ENCODE results near the gene CEBPG. TPM values are rescaled to one million over a fixed set of nuclear protein-coding genes. Genes with fewer than 3 reads are reported as not detected.

Gene CEBPG
- total RNA-seq, 1 experiment from 2014 or later, result 51.1 TPM

DNA sequence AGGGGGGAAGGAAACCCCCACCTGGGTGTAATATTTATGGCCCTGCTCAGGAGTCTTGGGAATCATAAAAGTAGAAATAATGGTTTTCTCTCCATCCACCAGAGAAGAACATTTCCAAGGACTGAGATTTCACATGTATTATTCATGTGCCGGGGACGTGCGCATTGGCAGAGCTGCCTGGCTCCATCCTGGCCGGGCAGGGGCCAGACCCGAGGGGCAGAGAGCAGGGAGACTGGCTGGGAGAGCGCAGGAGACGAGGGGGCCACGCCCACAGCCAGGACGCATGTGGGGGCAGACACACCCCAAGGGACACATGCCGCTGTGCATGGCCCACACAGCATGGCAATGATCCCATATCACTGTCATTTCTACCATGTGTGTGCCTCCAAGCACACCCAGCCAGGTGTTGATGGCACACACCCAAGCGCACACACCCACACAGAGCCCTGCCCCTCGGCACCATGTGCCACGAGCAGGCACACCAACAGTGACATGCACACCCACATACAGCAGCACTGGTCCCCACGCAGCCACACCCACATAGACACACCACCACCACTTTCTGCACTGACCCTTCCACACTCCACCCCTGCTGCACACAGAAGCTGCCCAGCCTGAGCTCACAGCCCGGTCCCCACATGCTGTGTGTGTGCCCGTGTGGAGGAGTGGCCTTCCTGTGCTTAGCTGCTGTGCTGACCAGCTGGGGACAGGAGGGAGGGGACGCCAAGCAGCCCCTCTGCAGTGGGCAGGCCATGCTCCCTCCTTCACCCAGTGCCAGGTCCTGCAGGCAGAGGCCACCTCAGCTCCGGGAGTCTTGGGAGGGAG, 39.3 kb downstream of the CEBPG start:
- TF ChIP-seq POLR2A (IDR thresholded peaks at IDR 0.05; ENCODE audit: borderline replicate concordance, extremely low read depth, insufficient read depth, insufficient read length) (no peak), YY1 (IDR thresholded peaks at IDR 0.05; ENCODE audit: extremely low read depth, insufficient replicate concordance, low read depth, low read length) (no peak), ZFX (IDR thresholded peaks at IDR 0.05) (no peak), SP1 (IDR thresholded peaks at IDR 0.05; ENCODE audit: low read depth) (no peak)
- TF ChIP-seq, protein P1, sequence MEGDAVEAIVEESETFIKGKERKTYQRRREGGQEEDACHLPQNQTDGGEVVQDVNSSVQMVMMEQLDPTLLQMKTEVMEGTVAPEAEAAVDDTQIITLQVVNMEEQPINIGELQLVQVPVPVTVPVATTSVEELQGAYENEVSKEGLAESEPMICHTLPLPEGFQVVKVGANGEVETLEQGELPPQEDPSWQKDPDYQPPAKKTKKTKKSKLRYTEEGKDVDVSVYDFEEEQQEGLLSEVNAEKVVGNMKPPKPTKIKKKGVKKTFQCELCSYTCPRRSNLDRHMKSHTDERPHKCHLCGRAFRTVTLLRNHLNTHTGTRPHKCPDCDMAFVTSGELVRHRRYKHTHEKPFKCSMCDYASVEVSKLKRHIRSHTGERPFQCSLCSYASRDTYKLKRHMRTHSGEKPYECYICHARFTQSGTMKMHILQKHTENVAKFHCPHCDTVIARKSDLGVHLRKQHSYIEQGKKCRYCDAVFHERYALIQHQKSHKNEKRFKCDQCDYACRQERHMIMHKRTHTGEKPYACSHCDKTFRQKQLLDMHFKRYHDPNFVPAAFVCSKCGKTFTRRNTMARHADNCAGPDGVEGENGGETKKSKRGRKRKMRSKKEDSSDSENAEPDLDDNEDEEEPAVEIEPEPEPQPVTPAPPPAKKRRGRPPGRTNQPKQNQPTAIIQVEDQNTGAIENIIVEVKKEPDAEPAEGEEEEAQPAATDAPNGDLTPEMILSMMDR (IDR thresholded peaks at IDR 0.05 in 2 of 3, conservative IDR thresholded peaks at IDR 0.05 in 1 of 3; ENCODE audit: borderline replicate concordance in 1 of 3, insufficient read depth in 1 of 3, low read depth in 2 of 3, low read length in 2 of 3), result no peak
- DNase-seq (ENCODE audit: low read depth, low spot score) (no peak), ATAC-seq (no peak)
- Histone ChIP-seq H3K36me3 (ENCODE audit: control insufficient read depth in 1 of 2, insufficient read depth in 2 of 2, low read length in 2 of 2) (no peaks in the 10 kb centered on the region), H3K9ac (ENCODE audit: low read length) (no peak overlapping the region), H3K27me3 (ENCODE audit: insufficient read depth, low read length) (no peaks in the 10 kb centered on the region), H3K9me2 (ENCODE audit: insufficient read depth) (no peaks in the 10 kb centered on the region), H3K9me3 (ENCODE audit: control insufficient read depth in 1 of 2, insufficient read depth in 1 of 2, low read depth in 1 of 2, low read length in 2 of 2) (no peaks in the 10 kb centered on the region), H3K27ac (ENCODE audit: low read depth, low read length) (no peak overlapping the region), H3K79me2 (ENCODE audit: insufficient read depth, low read length) (no peaks in the 10 kb centered on the region), H4K20me1 (ENCODE audit: insufficient read depth) (no peaks in the 10 kb centered on the region), H3K4me2 (ENCODE audit: low read length) (no peak overlapping the region), H2AFZ (ENCODE audit: low read depth, low read length, poor library complexity, severe bottlenecking) (no peak overlapping the region), H3K4me1 (ENCODE audit: control insufficient read depth in 1 of 2, insufficient read depth in 2 of 2, low read length in 2 of 2) (peaks cover 0 to 6% of the 10 kb centered on the region in 2 experiments; a peak in 1 of 4 replicates), H3K4me3 (replicated peaks in 1 of 2; ENCODE audit: low read depth in 1 of 2, low read length in 2 of 2) (no peak overlapping the region)
- POLR2A ChIA-PET, result no interaction called here
- intact Hi-C loops (cut with micrococcal nuclease), result no loop called here
- CTCF ChIA-PET, result interaction anchor here (1.6 kb wide), 1 partner anchor 356 kb away, joined by 5 read pairs; no protein-coding TSS in a partner anchor
- RAD21 ChIA-PET (ENCODE audit: low non-redundant PET in 1 of 2, low total read pairs in 2 of 2, uncharacterized antibody in 2 of 2, unreplicated experiment in 2 of 2), result no interaction called here
- BruUV-seq (replicated peaks), result no TSS peak

DNA sequence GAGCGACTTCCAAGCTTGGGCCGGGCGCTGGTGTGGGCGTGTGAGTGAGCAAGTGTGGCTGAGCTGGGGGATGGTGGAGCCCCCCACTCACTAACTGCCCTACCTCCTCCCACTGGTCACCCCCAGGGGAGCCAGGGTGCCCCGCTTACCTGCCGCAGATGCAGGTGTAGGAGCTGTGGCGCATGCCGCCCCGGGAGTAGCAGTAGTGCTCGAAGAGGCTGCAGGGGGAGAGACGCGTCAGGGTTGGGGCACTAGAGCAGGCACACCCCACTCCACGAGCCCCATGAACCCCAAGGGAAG, 39.9 kb downstream of the CEBPG start:
- no peaks in the 10 kb centered on the region for H3K79me2 ChIP-seq (ENCODE audit: insufficient read depth, low read length)
- TF ChIP-seq EZH2phosphoT487 (IDR thresholded peaks at IDR 0.05; ENCODE audit: borderline replicate concordance), result no peak
- TF ChIP-seq CEBPB (IDR thresholded peaks at IDR 0.05; ENCODE audit: low read depth), result no peak
- TF ChIP-seq YY1 (IDR thresholded peaks at IDR 0.05; ENCODE audit: extremely low read depth, insufficient replicate concordance, low read depth, low read length), result no peak
- TF ChIP-seq TCF7L2 (IDR thresholded peaks at IDR 0.05; ENCODE audit: borderline replicate concordance, extremely low read depth, insufficient read depth, insufficient read length), result no peak
- no peak for TF ChIP-seq SIN3A (IDR thresholded peaks at IDR 0.05; ENCODE audit: low read depth)
- TF ChIP-seq EZH2 (IDR thresholded peaks at IDR 0.05), result no peak
- TF ChIP-seq FOSL1 (IDR thresholded peaks at IDR 0.05; ENCODE audit: low read depth), result no peak
- no peak for TF ChIP-seq SP1 (IDR thresholded peaks at IDR 0.05; ENCODE audit: low read depth)
- TF ChIP-seq, protein P2, sequence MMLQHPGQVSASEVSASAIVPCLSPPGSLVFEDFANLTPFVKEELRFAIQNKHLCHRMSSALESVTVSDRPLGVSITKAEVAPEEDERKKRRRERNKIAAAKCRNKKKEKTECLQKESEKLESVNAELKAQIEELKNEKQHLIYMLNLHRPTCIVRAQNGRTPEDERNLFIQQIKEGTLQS (IDR thresholded peaks at IDR 0.05), result no peak
- no peak for TF ChIP-seq POLR2A (IDR thresholded peaks at IDR 0.05; ENCODE audit: borderline replicate concordance, extremely low read depth, insufficient read depth, insufficient read length)
- no peak for TF ChIP-seq RAD21 (IDR thresholded peaks at IDR 0.05; ENCODE audit: low read depth)
- no peak overlapping the region for H3K4me3 ChIP-seq (replicated peaks in 1 of 2; ENCODE audit: low read depth in 1 of 2, low read length in 2 of 2)
- CTCF ChIA-PET, result interaction anchor here (0.7 to 1.6 kb wide), 2 partner anchors 355 to 364 kb away, joined by 3 to 5 read pairs; no protein-coding TSS in a partner anchor
- no peak overlapping the region for H2AFZ ChIP-seq (ENCODE audit: low read depth, low read length, poor library complexity, severe bottlenecking)
- no peak overlapping the region for H3K9ac ChIP-seq (ENCODE audit: low read length)
- RAD21 ChIA-PET (ENCODE audit: low non-redundant PET in 1 of 2, low total read pairs in 2 of 2, uncharacterized antibody in 2 of 2, unreplicated experiment in 2 of 2), result no interaction called here
- no peaks in the 10 kb centered on the region for H3K36me3 ChIP-seq (ENCODE audit: control insufficient read depth in 1 of 2, insufficient read depth in 2 of 2, low read length in 2 of 2)
- no TSS peak for BruUV-seq (replicated peaks)
- H3K4me2 ChIP-seq (ENCODE audit: low read length), result no peak overlapping the region
- DNase-seq (ENCODE audit: low read depth, low spot score) (no peak), ATAC-seq (no peak)
- intact Hi-C loops (cut with micrococcal nuclease), result no loop called here
- no peaks in the 10 kb centered on the region for H3K27me3 ChIP-seq (ENCODE audit: insufficient read depth, low read length)
- H3K9me2 ChIP-seq (ENCODE audit: insufficient read depth), result no peaks in the 10 kb centered on the region
- no peaks in the 10 kb centered on the region for H4K20me1 ChIP-seq (ENCODE audit: insufficient read depth)
- no peaks in the 10 kb centered on the region for H3K9me3 ChIP-seq (ENCODE audit: control insufficient read depth in 1 of 2, insufficient read depth in 1 of 2, low read depth in 1 of 2, low read length in 2 of 2)
- POLR2A ChIA-PET, result interaction anchor here (0.6 kb wide), 1 partner anchor 352 kb away, joined by 5 read pairs; no protein-coding TSS in a partner anchor
- H3K27ac ChIP-seq (ENCODE audit: low read depth, low read length), result no peak overlapping the region
- peaks cover 0 to 6% of the 10 kb centered on the region in 2 experiments; a peak in 1 of 4 replicates for H3K4me1 ChIP-seq (ENCODE audit: control insufficient read depth in 1 of 2, insufficient read depth in 2 of 2, low read length in 2 of 2)
